SH-SY5Y (cell line): ENCODE results near the gene PRODH.

ENCODE experiments used
- GATA2 ChIP-seq: IDR thresholded peaks from 2 replicates; pipeline ENCODE4 v1.6.1; 2011; ENCODE audit warnings: mild to moderate bottlenecking, low read depth, low read length
- GATA3 ChIP-seq: IDR thresholded peaks from 2 replicates; pipeline ENCODE4 v1.6.1; 2011; ENCODE audit warnings: low read depth, mild to moderate bottlenecking, low read length, moderate library complexity

GRCh38 chr22:18968011-18968749 is 32.1 kb upstream of the PRODH start:
- TF ChIP-seq GATA2 = no peak
- TF ChIP-seq GATA3 = no peak
